ENCODE measurements around the gene CFAP141. TPM values are rescaled to one million over a fixed set of nuclear protein-coding genes. Genes with fewer than 3 reads are reported as not detected.
A peak's percentile ranks its signal among the peaks of the same experiment; 100 is the strongest.

Gene CFAP141
- total RNA-seq, 1 donor from 2014 or later = not detected

GRCh38 chr1:154151311-154151710 lies 54.8 kb downstream of the CFAP141 start:
- Mint-ChIP-seq H3K4me3 (ENCODE audit: low read depth) (no peak overlapping the region), H3K4me1 (ENCODE audit: low read depth) (peaks cover 3% of the 10 kb centered on the region), H3K9me3 (ENCODE audit: low read depth) (no peaks in the 10 kb centered on the region), H3K27ac (no peak overlapping the region), H3K36me3 (ENCODE audit: insufficient read depth) (peaks cover 1% of the 10 kb centered on the region), H3K27me3 (no peaks in the 10 kb centered on the region)
- no peak for TF ChIP-seq CTCF (IDR thresholded peaks at IDR 0.05; ENCODE audit: unreplicated experiment)
- DNase-seq (ENCODE audit: low spot score, unreplicated experiment) = no peak

Small RNA genes lying within 50 kb of the gene (microRNA-seq; reads per million reads assigned to microRNA genes)
- 15.5 reads per million, percentile 26 among the genes with 10 or more reads in this experiment for gene MIR190B (ENCODE audit: borderline number of aligned reads, unreplicated experiment)

Other genes starting within 250 kb of the CFAP141 start
- gene CRTC2, start 247.7 kb downstream of the CFAP141 start, total RNA-seq = 40.9 and 41.9 TPM in 2 replicates
- 70.6 and 75.4 TPM in 2 replicates for gene SLC39A1, start 242.8 kb downstream of the CFAP141 start, total RNA-seq
- gene CREB3L4, start 238.4 kb downstream of the CFAP141 start, total RNA-seq = 36.6 and 41.7 TPM in 2 replicates
- gene JTB, start 228.7 kb downstream of the CFAP141 start, total RNA-seq = 75.0 and 76.5 TPM in 2 replicates
- 83.3 and 90.4 TPM in 2 replicates for gene RAB13, start 220.0 kb downstream of the CFAP141 start, total RNA-seq
- gene RPS27, start 215.6 kb downstream of the CFAP141 start, total RNA-seq = 2,170 and 2,294 TPM in 2 replicates
- gene NUP210L, start 51.3 kb downstream of the CFAP141 start, total RNA-seq = 0.05 and 0.07 TPM in 2 replicates
- 298 and 304 TPM in 2 replicates for gene TPM3, start 14.2 kb downstream of the CFAP141 start, total RNA-seq
- gene UBAP2L, start 14.6 kb upstream of the CFAP141 start, total RNA-seq = 263 and 268 TPM in 2 replicates
- gene HAX1, start 66.3 kb upstream of the CFAP141 start, total RNA-seq = 51.0 and 52.3 TPM in 2 replicates
- gene AQP10, start 114.8 kb upstream of the CFAP141 start, total RNA-seq = 0.64 and 0.96 TPM in 2 replicates
- 45.9 and 47.4 TPM in 2 replicates for gene ATP8B2, start 119.2 kb upstream of the CFAP141 start, total RNA-seq
- gene IL6R, start 199.0 kb upstream of the CFAP141 start, total RNA-seq = 2.0 and 3.1 TPM in 2 replicates

All from progenitor cell of endocrine pancreas (in vitro differentiated cells).